GM19438 (cell line): ENCODE results near the gene HLCS.

Source experiments
- ATAC-seq: cut with Tn5 transposase; IDR thresholded peaks from one replicate; pipeline ENCODE4 v1.9.1; 2021; ENCODE audit warnings: low read depth; ENCODE audit not compliant: unreplicated experiment

The HLCS gene

DNA sequence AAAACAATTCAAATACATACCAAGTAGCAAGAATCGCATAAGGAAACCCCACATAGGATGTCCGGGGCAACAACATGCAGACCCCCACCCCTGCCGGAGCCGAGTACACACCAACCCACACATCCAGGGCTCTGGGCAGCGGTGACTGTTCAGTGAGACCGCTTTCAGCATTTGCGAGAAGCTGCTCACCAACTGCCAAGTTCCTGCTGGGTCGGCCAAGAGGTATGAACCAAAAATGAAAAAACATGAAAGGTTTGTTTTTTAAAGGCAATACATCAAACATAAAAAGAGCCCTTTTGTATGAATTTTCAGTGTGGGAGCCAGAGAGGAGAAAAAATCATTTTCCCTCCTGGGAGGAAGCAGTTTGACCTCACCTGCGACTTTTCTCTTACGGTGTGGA, 175.3 kb downstream of the HLCS start:
- no peak for ATAC-seq

DNA sequence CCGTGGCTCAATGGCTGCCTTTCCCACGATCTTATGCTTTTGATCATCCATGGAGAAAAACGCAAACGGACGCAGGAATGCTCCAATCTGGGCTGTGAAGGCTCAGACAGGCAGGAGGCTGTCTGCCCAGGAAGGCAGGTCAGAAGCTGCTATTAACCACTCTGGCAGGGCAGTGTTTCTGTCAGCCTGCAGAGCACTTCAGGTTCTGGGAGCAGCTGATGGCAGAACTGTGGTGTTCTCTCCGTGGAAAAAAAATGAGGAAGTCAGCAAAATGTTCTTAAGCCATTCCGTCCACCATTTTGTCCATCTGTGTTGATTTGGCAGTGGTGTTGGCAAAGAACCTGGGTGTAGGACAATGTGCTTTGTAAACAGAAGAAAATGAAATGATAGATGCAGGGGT, 175.9 kb downstream of the HLCS start:
- ATAC-seq: no peak

DNA sequence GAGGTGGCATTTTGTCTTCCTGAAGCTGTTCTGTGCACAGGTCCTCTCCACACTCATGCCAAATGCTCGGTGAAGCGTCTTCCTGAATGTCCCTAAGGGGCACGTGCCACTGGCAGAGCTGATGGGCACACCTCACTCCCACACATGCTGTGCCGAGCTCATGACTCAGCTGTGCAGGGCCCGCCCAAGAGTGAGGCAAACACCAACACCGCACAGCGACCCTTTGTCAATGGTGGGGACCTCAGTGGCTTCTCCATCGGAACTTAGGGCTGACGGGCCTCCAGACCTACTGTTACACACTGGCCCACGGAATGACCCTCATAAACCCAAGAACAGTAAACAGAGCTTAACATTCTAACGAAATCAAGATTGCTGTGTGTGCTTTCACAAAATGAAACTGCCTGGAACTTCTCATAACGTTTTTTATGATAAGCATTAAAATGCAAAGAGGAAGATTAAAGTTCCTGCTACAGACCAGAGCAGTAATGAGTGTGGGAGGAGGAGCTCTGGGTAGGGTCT, 178.3 kb downstream of the HLCS start:
- ATAC-seq: no peak

DNA sequence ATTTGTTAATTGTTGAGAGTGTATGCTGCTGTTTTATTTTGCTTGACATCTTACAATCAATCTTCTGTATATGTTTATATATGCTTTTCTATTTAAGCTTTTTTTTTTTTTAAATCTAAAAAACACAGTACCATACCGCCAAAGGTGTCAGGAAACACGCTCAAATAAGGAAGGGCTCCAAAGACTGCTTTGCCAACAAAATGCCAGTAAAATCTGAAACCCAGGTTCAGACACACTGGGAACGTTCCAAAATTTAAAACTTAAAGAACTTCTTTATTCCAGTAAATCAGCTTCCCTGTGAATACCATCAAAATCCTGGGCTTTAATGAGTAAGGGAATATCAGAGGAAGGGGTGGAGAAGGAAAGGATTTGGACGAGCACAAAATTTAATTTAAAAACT, 180.3 kb downstream of the HLCS start:
- ATAC-seq: no peak

DNA sequence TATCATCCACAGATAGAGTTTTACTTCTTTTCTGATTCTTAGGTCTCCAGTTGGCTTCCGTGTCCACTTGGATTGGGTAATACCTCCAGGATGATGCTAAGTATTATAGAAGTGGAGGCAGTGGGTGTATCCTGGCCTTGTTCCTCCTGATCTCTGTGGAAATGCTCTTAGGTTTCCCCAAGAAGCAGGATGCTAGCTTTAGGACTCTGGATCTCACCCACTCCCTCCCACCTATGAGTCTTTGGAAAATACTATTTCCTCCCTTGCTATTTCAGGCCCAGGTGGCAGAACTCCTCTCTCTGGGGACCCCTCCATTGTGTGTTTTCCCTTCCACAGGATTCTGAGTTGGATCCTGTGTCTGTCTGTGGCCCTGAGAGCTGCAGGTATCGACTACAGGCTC, 180.9 kb downstream of the HLCS start:
- no peak for ATAC-seq

DNA sequence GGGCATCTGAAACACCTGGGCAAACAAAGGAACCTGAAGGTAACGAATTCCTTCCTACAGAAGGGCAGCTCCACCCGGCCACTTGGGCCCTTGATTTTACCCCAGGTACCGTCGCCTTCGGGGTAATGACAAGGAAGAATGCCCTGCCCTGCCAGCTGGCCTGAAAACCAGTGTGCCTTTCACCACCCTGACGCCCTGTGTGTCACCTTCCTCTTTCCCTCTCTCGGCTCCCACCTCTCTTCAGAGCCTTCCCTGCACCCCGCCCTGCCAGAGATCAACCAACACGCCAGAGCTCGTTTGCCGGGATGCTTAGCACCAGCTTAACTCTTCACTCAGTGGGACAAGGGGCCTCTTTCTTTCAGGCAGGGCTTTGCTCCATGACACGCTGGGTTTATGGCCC, 181.5 kb downstream of the HLCS start:
- no peak for ATAC-seq

DNA sequence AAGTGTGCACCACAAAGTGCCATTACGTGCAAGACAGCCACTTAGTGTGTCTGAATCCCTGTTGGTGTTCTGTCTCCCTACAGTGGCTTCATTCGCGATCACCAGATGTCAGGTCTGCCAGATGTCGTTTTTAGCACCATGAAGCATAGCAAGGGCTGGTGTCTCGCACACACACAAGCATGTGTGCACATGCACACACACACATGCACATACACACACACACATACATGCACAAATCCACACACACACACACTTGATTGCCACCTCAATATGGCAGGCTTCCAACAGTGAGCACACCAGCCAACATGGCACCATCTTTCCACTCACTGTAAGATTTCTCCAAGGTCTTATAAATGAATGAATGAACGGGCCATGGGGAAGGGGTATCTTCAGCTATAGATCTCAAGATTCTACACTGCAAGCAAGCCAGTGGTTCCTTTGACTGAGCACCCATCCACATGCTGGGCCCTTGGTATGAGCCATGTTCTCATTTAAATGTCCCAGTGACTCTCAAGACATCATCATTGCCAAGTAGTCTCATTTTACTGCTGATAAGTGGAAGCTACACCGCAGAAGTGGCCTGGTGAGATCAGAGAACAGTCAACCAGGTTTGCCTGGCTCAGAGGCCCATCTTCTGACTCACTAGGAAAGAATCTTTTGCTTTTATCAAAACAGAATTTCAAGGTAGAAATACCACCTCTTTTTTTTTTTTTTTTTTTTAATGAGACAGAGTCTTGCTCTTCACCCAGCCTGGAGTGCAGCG, 182.7 kb downstream of the HLCS start:
- no peak for ATAC-seq

DNA sequence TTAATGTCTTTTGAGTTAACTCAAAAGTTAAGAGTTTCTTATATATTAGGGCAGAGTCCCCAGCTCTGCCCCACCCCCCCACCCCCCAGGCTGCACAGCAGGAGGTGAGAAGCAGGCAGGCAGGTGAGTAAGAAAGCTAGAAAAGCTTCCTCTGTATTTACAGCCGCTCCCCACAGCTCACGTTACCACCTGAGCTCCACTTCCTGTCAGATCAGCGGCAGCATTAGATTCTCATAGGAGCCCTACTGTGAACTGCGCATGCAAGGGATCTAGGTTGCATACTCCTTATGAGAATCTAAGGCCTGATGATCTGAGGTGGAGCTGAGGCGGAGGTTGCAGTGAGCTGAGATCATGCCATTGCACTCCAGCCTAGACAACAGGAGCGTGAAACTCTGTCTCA, 185.6 kb downstream of the HLCS start:
- ATAC-seq: no peak

DNA sequence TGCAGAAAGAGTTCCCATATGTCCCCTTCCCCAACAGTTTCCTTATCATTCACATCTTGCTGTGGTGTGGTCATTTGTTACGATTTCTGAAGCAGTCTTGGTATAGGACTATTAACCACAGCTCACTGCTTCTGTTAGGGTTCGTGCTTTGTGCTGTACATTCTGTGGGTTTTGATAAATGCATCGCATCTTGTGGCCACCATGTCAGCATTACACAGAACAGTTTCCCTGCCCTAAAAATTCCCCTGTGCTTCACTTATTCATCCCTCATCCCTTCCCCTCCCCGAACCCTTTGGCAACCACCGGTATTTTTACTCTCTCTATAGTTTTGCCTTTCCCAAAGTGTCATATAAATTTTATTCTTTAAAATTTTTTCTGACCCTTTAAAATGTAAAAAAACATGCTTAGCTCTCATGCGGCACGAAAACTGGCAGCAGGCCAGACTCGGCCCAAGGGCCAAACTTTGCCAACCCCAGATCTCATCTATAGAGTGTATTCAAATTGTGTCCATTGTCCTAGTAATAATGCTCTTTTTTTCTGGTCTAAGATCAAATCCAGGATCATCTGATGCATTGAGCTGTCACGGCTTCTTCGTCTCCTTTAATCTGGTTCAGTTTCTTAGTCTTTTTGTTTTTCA, 189.4 kb downstream of the HLCS start:
- ATAC-seq: no peak

DNA sequence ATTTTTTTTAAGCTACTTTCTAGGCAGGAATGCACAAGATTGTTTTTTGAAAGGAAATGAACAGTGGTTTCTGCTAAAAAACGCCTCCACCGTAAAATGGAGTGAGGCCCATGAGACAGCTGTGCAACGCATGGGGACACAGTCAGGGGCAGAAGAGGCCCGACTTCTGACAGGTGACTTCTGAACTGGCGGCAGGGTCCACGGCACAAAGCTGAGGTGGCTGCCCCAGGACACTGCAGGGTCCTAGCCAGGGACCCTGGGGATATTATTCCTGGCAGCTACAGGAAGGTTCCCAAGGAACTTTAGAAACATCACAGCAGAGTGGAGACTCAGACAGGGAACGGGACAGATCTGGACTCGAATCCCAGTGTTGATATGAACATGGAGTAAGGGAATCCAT, 192.5 kb downstream of the HLCS start:
- no peak for ATAC-seq

DNA sequence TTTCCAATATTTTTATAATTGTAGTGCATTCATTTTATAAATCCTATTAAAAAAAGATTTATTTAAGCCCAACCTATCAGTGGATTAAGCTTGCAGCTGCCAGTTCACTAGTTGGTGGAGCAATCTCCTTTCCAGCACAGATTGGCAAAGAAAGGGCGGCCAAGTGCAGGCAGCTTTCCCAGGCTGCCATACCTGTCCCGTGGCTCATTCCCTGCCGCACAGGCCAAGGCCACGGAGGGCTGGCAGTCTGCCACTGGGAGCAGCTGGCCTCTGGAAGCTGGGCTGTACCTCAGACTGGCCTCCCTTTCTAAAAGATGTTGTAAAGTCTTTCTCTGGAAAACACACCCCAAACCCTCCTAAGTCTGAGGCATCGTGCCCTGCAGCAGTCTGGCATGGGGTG, 193.4 kb downstream of the HLCS start:
- no peak for ATAC-seq

DNA sequence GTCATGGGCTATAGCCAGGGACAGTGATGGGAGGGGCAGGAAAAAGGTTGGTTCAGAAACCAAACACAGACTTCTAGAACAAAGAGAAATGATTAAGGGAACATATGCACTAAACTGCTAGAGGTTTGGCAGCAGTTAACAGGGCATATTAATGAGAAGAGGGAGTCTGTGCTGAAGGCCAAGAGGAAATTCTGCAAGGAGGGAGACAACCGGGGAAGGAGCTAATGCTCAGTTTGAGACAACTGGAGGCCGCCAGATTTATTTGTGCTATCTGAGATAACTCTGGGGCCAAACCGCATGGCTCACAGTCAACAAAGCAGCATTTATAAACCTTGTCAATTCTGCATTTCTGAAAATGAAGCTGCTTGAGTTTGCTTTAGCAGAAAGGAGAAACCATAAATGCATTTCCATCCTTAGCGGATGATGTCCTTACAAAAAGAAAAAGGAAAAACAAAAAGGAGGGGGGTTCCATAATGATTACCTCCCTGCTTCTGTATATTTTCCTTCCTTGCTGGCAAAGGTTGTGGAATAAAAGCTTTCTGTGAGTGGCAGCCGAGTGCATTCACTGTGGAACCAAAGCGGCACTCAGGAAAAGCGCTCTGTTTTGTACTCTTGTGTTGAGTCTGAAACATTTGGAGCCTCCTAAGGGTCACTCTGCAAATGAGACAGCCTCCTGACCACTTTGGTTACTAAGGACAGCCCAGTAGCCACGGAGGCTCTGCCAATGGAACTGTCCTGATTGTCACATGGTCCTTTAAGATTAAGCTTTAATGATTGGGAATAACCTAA, 197.2 kb downstream of the HLCS start:
- no peak for ATAC-seq

DNA sequence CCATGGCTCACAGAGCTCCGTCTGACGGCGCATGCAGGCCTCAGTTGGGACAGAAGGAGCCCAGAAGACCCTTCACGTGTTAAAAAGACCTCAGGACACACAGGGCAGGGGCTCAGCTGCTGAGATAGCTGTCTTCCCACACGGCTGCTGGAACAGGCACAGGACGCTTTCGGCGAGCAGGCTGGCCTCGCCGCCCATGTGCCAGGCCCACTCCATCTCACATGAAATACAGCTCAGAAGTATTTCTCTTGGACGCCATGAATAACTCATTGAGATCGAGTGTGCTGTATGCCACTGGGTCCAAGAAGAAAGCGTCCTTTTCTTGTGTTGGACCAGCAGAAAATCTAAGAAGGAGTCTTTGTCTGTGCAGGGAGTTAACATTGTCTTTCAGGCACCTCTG, 198.0 kb downstream of the HLCS start:
- no peak for ATAC-seq

DNA sequence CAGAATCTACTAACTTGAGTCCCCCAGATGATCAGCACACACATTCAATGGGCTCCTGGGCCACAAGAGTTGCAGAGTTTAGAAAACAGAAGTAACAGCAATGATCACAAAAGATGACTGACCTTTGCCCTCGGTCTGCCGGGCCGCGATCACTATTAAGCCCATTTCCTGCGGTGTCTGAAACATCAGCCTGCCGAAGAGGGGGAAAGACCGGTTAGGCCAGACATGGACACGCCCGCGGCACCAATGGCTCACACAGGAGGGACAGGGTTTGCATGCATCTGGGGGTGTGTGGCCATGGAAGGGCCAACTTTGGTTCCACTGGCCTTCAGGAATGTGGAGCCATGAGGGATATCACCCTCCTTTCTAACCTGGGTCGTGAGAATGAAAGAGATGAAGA, 199.4 kb downstream of the HLCS start:
- no peak for ATAC-seq

DNA sequence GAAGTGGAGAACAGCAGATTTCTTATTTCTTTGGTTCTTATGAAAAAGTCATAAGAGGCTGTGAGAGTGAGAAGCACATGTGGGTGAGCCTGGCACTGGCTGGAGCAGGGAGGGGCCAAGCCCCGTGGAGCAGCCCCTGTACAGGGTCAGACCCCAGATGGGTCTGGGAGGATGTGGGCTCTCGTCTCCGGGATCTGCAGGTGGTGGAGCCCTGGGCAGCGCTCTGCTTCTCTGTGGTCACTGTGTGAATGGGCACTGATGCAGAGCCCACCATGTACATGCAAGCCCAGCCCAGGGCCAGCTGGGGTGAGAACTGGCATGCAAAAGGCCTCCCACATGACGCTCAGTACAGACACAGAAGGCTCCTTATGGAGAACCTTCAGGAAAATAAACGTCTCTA, 200.0 kb downstream of the HLCS start:
- ATAC-seq: no peak

DNA sequence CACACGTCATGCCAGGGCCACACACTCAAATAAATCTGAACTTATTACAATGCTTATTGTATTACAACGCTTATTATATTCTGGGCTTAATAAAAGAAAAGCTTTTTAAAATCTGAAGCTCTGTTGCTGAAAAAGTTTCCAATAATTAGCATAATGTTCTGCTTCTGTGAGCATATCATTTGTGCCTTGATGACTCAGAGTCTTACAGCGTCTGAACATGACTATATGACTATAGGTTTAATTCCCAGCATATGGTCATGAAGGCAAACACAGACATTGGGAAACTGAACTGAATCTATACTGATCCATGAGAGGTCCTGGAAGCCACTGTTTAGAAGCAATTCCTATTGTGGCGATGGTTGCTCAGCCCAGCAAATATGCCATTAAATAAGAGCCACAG, 201.2 kb downstream of the HLCS start:
- ATAC-seq: no peak

DNA sequence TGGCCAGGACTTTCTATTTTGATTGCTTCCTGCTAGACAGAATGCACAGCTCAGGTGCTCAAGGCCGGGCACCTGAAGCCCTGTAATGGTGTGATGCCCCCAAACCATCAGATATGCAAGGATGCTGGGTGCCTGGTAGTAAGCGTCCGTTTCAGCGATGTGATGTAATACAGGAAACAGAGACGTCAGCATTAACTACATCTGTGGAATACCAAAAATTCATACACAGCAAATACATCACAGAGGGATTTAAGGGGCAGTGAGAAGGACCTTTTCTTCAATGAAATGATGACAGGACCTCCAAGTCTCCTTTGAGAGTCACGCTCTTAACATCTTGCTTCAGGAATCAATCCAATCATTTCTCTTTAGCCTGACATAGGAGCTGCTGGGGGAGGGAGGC, 203.2 kb downstream of the HLCS start:
- no peak for ATAC-seq

DNA sequence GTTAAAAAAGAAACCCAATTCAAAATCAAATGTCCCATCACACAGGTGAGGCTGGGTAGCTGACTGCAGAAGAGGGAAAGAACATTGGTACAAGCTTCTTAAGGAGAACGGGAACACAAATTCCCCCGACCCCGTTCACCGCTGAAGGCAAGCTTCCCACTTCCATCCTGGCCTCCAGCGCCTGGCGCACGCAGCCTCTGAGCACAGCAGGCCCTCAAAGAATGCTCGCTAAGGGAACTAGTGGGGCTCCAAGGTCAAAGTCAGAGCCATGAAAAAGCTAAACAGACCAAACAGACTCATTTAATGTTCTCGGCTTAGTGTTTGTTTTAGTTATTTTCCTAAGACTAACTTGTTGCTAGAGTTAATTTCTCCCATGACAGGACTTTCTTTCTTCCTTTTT, 203.8 kb downstream of the HLCS start:
- ATAC-seq: no peak

DNA sequence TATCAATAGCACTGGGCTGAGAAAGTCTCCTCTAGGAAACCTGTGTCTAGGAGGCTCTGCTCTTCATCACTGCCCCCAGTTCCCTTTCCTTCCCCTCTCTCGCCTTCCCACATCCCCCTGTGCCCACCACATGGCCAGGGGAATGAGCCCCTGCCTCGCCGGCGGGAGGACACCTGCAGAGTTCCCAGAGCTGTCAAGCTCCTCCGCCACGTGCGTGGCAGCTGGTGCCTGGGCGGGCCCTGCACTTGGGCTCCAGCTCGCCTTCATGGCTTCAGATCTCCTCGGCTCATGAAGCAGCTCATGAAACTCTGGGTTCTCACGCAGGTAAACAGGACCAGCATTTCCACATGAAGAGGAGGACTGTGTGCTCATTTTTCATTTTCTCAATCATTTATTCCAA, 204.8 kb downstream of the HLCS start:
- ATAC-seq: no peak

DNA sequence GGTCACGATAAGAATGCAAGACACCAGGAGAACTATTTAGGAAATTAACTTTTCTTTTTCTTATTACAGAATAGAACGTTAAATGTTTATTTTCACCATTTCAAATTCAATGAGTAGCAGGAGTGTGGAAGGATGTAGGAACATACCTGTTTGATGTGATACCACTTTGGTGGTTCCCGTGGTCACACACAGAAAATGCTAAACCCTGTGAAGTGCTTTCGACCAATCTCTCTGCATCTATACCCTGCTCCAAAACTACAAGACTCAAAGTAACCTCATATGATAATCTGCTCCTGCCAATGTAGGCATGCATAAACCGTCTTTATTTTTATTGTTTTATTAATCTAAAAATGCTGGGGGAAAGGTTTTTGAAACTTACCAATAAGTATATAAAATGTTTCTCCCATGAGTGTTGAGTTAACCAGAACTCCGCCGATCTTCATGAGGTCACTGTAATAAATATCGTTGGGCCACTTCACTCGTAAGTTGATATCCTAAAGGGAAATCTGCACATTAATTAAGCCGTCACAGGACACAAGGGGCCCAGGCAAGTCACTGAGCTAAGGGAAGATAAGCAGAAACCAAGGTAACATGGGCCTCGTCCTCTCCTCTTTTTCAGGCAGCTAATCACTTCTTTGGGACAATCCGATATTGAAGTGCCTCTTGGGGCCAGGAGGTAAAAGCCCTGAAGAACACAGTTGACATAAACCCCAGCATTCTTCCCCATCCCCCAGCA, 207.0 kb downstream of the HLCS start:
- ATAC-seq: no peak

DNA sequence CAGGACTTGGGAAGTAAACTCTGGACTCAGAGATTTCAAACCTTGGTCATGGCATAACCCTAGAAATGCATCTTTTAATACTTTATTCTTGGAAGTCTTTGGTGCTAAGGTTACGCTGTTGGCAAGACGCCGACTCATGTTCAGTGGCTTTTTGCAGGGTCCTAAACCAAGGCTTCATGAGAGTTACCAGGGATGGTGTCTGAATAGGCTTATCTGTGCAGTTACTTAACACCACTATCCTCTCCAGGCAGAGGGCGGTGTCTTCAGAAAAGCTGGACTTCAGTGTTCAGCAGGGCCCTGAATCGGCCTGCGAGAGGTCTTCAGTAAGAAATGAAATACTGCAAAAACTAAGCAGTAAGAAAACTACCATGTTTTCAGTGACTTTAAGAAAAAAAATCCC, 209.3 kb downstream of the HLCS start:
- ATAC-seq: no peak
